ENCODE measurements around the gene SGK2. TPM values are rescaled to one million over a fixed set of nuclear protein-coding genes. Genes with fewer than 3 reads are reported as not detected.
A peak's percentile ranks its signal among the peaks of the same experiment; 100 is the strongest.
"Not testable (repeated sequence)": the region's sequence is repeated elsewhere in the genome, so short reads cannot be mapped to it uniquely, and the experiment has no call there.

Gene SGK2
- total RNA-seq, 1 donor from 2014 or later = 0.54 TPM

- Histone ChIP-seq H3K4me3 (ENCODE audit: low read depth, low read length) (no peak overlapping the region), H3K36me3 (ENCODE audit: control insufficient read depth, insufficient read depth, low read length) (no peaks in the 10 kb centered on the region), H3K27me3 (ENCODE audit: control insufficient read depth, insufficient read depth, low read length) (no peaks in the 10 kb centered on the region)
- TF ChIP-seq CTCF (IDR thresholded peaks at IDR 0.05; ENCODE audit: insufficient read depth, low read length, poor library complexity, severe bottlenecking) = no peak
- peak; percentile 19 for DNase-seq (ENCODE audit: low read depth)
These were observed 25.8 kb downstream of the SGK2 start for GRCh38 chr20:43584448-43585136.

DNA sequence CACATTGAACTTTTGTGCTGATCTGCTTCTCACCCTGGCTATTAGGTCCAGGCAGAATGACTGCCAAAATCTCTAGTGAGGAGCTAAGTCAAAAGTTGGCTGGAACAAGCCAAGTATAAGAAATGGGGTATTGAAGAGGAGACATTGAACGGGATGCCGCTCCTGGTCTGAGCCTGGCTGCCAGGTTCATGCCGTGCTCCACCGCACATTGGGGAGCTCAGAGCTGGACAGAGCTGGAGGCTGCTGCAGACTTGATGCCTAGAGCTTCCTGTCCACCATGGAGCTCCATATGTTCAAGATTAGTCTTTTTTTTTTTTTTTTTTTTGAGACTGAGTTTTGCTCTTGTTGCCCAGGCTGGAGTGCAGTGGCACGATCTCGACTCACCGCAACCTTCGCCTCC is 27.8 kb downstream of the SGK2 start:
- TF ChIP-seq CTCF (IDR thresholded peaks at IDR 0.05; ENCODE audit: insufficient read depth, low read length, poor library complexity, severe bottlenecking) = no peak
- Histone ChIP-seq H3K4me3 (ENCODE audit: low read depth, low read length) (no peak overlapping the region), H3K27me3 (ENCODE audit: control insufficient read depth, insufficient read depth, low read length) (no peaks in the 10 kb centered on the region), H3K36me3 (ENCODE audit: control insufficient read depth, insufficient read depth, low read length) (no peaks in the 10 kb centered on the region)
- DNase-seq (ENCODE audit: low read depth) = no peak

DNA sequence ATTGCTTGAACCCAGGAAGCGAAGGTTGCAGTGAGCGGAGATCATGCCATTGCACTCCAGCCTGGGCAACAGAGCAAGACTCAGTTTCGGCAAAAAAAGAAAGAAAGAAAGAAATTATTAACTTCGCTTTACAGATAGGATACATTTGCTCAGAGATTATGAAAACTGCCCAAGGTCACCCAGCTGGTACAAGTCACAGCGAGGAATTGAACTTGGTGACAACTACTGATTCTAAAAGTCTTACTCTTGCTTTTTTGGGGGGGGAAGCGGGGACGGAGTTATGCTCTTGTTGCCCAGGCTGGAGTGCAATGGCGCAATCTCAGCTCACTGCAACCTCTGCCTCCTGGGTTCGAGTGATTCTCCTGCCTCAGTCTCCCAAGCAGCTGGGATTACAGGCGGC is 29.7 kb downstream of the SGK2 start:
- not testable (repeated sequence) for H3K4me3 ChIP-seq (ENCODE audit: low read depth, low read length); H3K27me3 ChIP-seq (ENCODE audit: control insufficient read depth, insufficient read depth, low read length); H3K36me3 ChIP-seq (ENCODE audit: control insufficient read depth, insufficient read depth, low read length); DNase-seq (ENCODE audit: low read depth)

- TF ChIP-seq CTCF (IDR thresholded peaks at IDR 0.05; ENCODE audit: insufficient read depth, low read length, poor library complexity, severe bottlenecking) = no peak
- DNase-seq (ENCODE audit: low read depth) = no peak
- no peaks in the 10 kb centered on the region for H3K27me3 ChIP-seq (ENCODE audit: control insufficient read depth, insufficient read depth, low read length)
- peak overlapping the region; percentile 82 for H3K4me3 ChIP-seq (ENCODE audit: low read depth, low read length)
- no peaks in the 10 kb centered on the region for H3K36me3 ChIP-seq (ENCODE audit: control insufficient read depth, insufficient read depth, low read length)
These were observed 31.2 kb downstream of the SGK2 start for GRCh38 chr20:43590036-43590391.

- no peaks in the 10 kb centered on the region for H3K36me3 ChIP-seq (ENCODE audit: control insufficient read depth, insufficient read depth, low read length)
- DNase-seq (ENCODE audit: low read depth) = peak; percentile 63
- no peak for TF ChIP-seq CTCF (IDR thresholded peaks at IDR 0.05; ENCODE audit: insufficient read depth, low read length, poor library complexity, severe bottlenecking)
- no peaks in the 10 kb centered on the region for H3K27me3 ChIP-seq (ENCODE audit: control insufficient read depth, insufficient read depth, low read length)
- H3K4me3 ChIP-seq (ENCODE audit: low read depth, low read length) = peak within 1 kb of the TSS; percentile 82
These were observed 31.8 kb downstream of the SGK2 start, which contains the start of gene IFT52 for GRCh38 chr20:43590392-43591303. Gene IFT52, plus strand, starts transcription at chr20:43590937. Its CDS starts 3,762 bp downstream, at chr20:43594699.

DNA sequence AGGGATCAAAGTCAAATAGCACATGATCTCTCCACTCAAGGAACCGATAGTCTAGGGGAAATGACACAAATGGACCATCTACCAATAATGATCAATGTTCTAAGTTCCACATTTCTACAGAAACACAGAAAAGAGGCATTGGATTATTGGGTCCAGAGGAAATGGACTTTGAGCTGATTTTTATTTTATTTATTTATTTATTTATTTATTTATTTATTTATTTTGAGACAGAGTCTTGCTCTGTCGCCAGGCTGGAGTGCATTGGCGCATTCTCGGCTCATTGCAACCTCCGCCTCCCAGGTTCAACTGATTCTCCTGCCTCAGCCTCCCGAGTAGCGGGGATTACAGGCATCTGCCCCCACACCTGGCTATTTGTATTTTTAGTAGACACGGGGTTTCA is 43.1 kb downstream of the SGK2 start:
- H3K36me3 ChIP-seq (ENCODE audit: control insufficient read depth, insufficient read depth, low read length); DNase-seq (ENCODE audit: low read depth); H3K27me3 ChIP-seq (ENCODE audit: control insufficient read depth, insufficient read depth, low read length); H3K4me3 ChIP-seq (ENCODE audit: low read depth, low read length): not testable (repeated sequence)

Data from kidney epithelial cell (primary cell).